Endothelial cell of umbilical vein (primary cell): ENCODE measurements around the gene CMTM4. TPM values are rescaled to one million over a fixed set of nuclear protein-coding genes. Genes with fewer than 3 reads are reported as not detected.

Source experiments
- BruUV-seq: library from RNA; stranded (reverse); fragments of 400-500 nt; replicated peaks from 2 replicates; lab custom pipeline; 2021; lab: Mats Ljungman, UMichigan
- CTCF ChIA-PET: fragments of 300-600, 350-600 bp; sonication (Branson Sonifier 250); formaldehyde crosslinking; loops from one replicate; lab custom pipeline; 2021; ENCODE audit warnings: antibody characterized with exemption, inconsistent platforms; lab: Charles Lee
- POLR2A ChIA-PET: fragments of 300-600, 350-600 bp; sonication (Branson Sonifier 250); formaldehyde crosslinking; loops from one replicate; lab custom pipeline; 2021; ENCODE audit warnings: antibody characterized with exemption, inconsistent platforms; lab: Charles Lee
- DNase-seq: peaks from one replicate; pipeline ENCODE4 v3.0.0-alpha.2; 2011; ENCODE audit warnings: low read depth, low spot score
- FAIRE-seq: peaks from 2 replicates; lab custom pipeline; 2011; peaks lifted over from hg19 to GRCh38; lab: Jason Lieb, UNC
- H2AFZ ChIP-seq: 2 replicates; pipeline ENCODE4 v1.6.0; 2012; ENCODE audit warnings: low read depth, low read length, control low read depth, inconsistent platforms
- H3K27ac ChIP-seq: 2 replicates; pipeline ENCODE4 v1.5.1; 2011; ENCODE audit warnings: low read depth, mild to moderate bottlenecking, control low read depth, low read length, moderate library complexity; ENCODE audit not compliant: insufficient read depth
- H3K27me3 ChIP-seq, 2 experiments: 2 replicates each; pipeline versions ENCODE4 v1.6.0 to v1.6.1; 2011; ENCODE audit warnings: low read length in 2 of 2, mixed read lengths in 1 of 2; ENCODE audit not compliant: control insufficient read depth in 2 of 2, insufficient read depth in 2 of 2
- H3K36me3 ChIP-seq, 2 experiments: 2 replicates in 1 of 2; 3 replicates in 1 of 2; pipeline ENCODE4 v1.5.1; 2011; ENCODE audit warnings: low read length in 2 of 2, mild to moderate bottlenecking in 1 of 2, moderate library complexity in 1 of 2; ENCODE audit not compliant: control insufficient read depth in 2 of 2, insufficient read depth in 2 of 2; ENCODE audit errors: extremely low read depth in 1 of 2
- H3K4me1 ChIP-seq: 3 replicates; pipeline ENCODE4 v1.5.1; 2011; ENCODE audit warnings: mild to moderate bottlenecking, low read length; ENCODE audit not compliant: control insufficient read depth, insufficient read depth; ENCODE audit errors: extremely low read depth
- H3K4me2 ChIP-seq: 2 replicates; pipeline ENCODE4 v1.6.1; 2011; ENCODE audit warnings: low read length, control low read depth, mixed read lengths; ENCODE audit not compliant: insufficient read depth
- H3K4me3 ChIP-seq, 3 experiments: fragments of 200-600 bp in 1 of 3; sonication (generic), shearing (Covaris generic) in 1 of 3; replicated peaks in 1 of 3; 2 replicates each; pipeline ENCODE4 v1.5.1; 2011 to 2016; ENCODE audit warnings: control low read depth in 3 of 3, low read length in 3 of 3, mild to moderate bottlenecking in 2 of 3, inconsistent platforms in 1 of 3, low read depth in 1 of 3, moderate library complexity in 1 of 3; ENCODE audit not compliant: insufficient read depth in 1 of 3
- H3K79me2 ChIP-seq: 2 replicates; pipeline ENCODE4 v1.6.0; 2012; ENCODE audit warnings: low read length, inconsistent platforms; ENCODE audit not compliant: control insufficient read depth, insufficient read depth
- H3K9ac ChIP-seq: replicated peaks from 2 replicates; pipeline ENCODE3; 2011; ENCODE audit warnings: low read length, control low read depth; ENCODE audit not compliant: insufficient read depth; ENCODE audit errors: extremely low read depth
- H3K9me1 ChIP-seq: replicated peaks from 3 replicates; pipeline ENCODE4 v1.6.0; 2011; ENCODE audit warnings: mild to moderate bottlenecking, low read length; ENCODE audit not compliant: control insufficient read depth, insufficient read depth; ENCODE audit errors: extremely low read depth
- H3K9me3 ChIP-seq: replicated peaks from 2 replicates; pipeline ENCODE4 v1.5.1; 2012; ENCODE audit warnings: low read length, inconsistent platforms; ENCODE audit not compliant: control insufficient read depth, insufficient read depth
- H4K20me1 ChIP-seq: replicated peaks from 2 replicates; pipeline ENCODE3; 2011; ENCODE audit warnings: mild to moderate bottlenecking, low read length; ENCODE audit not compliant: control insufficient read depth, insufficient read depth; ENCODE audit errors: extremely low read depth
- CTCF ChIP-seq, 2 donors: IDR thresholded peaks; 1 replicate in 1 of 2; 2 replicates in 1 of 2; pipeline ENCODE4 v1.5.1; 2011; ENCODE audit warnings: low read length in 2 of 2, mild to moderate bottlenecking in 2 of 2, moderate library complexity in 2 of 2, control low read depth in 1 of 2, inconsistent platforms in 1 of 2, low read depth in 1 of 2; ENCODE audit not compliant: insufficient read depth in 1 of 2; ENCODE audit errors: extremely low read depth in 1 of 2
- EZH2 ChIP-seq: IDR thresholded peaks from 2 replicates; pipeline ENCODE4 v1.6.1; 2012; ENCODE audit warnings: borderline replicate concordance, low read depth, mild to moderate bottlenecking, moderate library complexity, low read length, inconsistent platforms; ENCODE audit not compliant: severe bottlenecking
- GATA2 ChIP-seq: IDR thresholded peaks from 2 replicates; pipeline ENCODE4 v1.7.0; 2011; ENCODE audit warnings: low read depth, mild to moderate bottlenecking, moderate library complexity, mixed read lengths, low read length; ENCODE audit not compliant: insufficient read length, insufficient read depth
- JUN ChIP-seq: IDR thresholded peaks from 2 replicates; pipeline ENCODE4 v1.6.1; 2011; ENCODE audit warnings: borderline replicate concordance, low read depth; ENCODE audit not compliant: insufficient read length, insufficient read depth
- POLR2A ChIP-seq: IDR thresholded peaks from 2 replicates; pipeline ENCODE4 v1.6.1; 2012; ENCODE audit warnings: low read depth, mild to moderate bottlenecking, control low read depth, low read length
- dilution Hi-C: fragments of 300-500 bp; cut with MboI; formaldehyde crosslinking; loops from one replicate; pipeline ENCODE4 v1.15.0; 2019; ENCODE audit warnings: low sequenced_read_pairs; ENCODE audit not compliant: extremely low pct_ligation_motif_present
- intact Hi-C: fragments of 100-400 bp; cut with micrococcal nuclease; formaldehyde crosslinking; loops from one replicate; pipeline ENCODE4 v1.10.0; 2022
- polyA plus RNA-seq, 4 experiments: library from polyadenylated mRNA; depleted of rRNA in 3 of 4; stranded (reverse) in 3 of 4; unstranded in 1 of 4; fragments of >200 nt; gene quantifications; 2 replicates each; pipeline versions ENCODE4 v1.2.1 to v1.2.3, GENCODE V29; 2011 to 2012; ENCODE audit warnings: missing spikeins in 1 of 4
- total RNA-seq: library from RNA; stranded (reverse); gene quantifications from 2 replicates; pipeline ENCODE4 v1.2.3, GENCODE V29; 2021

Gene CMTM4
- total and polyA plus RNA-seq, 2 donors (not counting 3 experiments of a cell fraction or from before 2014, with no cell fraction given) = 9.0 to 10.7 TPM

- Histone ChIP-seq H3K4me3 (no peak overlapping the region), H3K9me3 (no peaks in the 10 kb centered on the region), H3K9ac (no peak overlapping the region), H2AFZ (no peak overlapping the region), H3K27ac (no peak overlapping the region), H3K27me3 (no peaks in the 10 kb centered on the region), H3K9me1 (no peaks in the 10 kb centered on the region), H3K36me3 (peaks cover 20 to 33% of the 10 kb centered on the region in 2 experiments), H3K79me2 (peaks cover under 1% of the 10 kb centered on the region), H3K4me1 (peaks cover 16% of the 10 kb centered on the region), H3K4me2 (no peak overlapping the region), H4K20me1 (no peaks in the 10 kb centered on the region)
- DNase-seq = no peak
- intact Hi-C loops (no loop called here), dilution Hi-C loops (no loop called here)
- CTCF ChIA-PET = interaction anchor here (1.0 to 1.4 kb wide), 2 partner anchors 37 to 254 kb away, joined by 3 read pairs; no protein-coding TSS in a partner anchor
- no peak for FAIRE-seq
- POLR2A ChIA-PET = no interaction called here
- BruUV-seq = no TSS peak
- TF ChIP-seq GATA2 (no peak), JUN (no peak), POLR2A (no peak)
Observed at GRCh38 chr16:66614161-66614802, 82.3 kb downstream of the CMTM4 start.

GRCh38 chr16:66612422-66612821 lies 84.1 kb downstream of the CMTM4 start:
- intact Hi-C loops = no loop called here

More at GRCh38 chr16:66612422-66612821, 84.1 kb downstream of the CMTM4 start:
- CTCF ChIA-PET = interaction anchor here (6.3 kb wide), 1 partner anchor 256 kb away, joined by 171 read pairs; no protein-coding TSS in a partner anchor
- Histone ChIP-seq H3K27me3 (no peaks in the 10 kb centered on the region), H4K20me1 (no peaks in the 10 kb centered on the region), H3K9me3 (no peaks in the 10 kb centered on the region), H3K9me1 (no peaks in the 10 kb centered on the region), H3K4me2 (no peak overlapping the region), H2AFZ (no peak overlapping the region), H3K27ac (no peak overlapping the region), H3K4me3 (no peak overlapping the region), H3K36me3 (peaks cover 20 to 38% of the 10 kb centered on the region in 2 experiments), H3K9ac (no peak overlapping the region), H3K4me1 (peaks cover 4% of the 10 kb centered on the region), H3K79me2 (peaks cover 10% of the 10 kb centered on the region)
- dilution Hi-C loops = no loop called here
- FAIRE-seq (no peak), DNase-seq (no peak)
- POLR2A ChIA-PET = no interaction called here
- BruUV-seq = no TSS peak
- TF ChIP-seq JUN (no peak), EZH2 (no peak), CTCF (IDR thresholded peaks at IDR 0.05; ENCODE audit: extremely low read depth in 1 of 2, insufficient read depth in 1 of 2, low read depth in 1 of 2, low read length in 2 of 2) (no peak), GATA2 (no peak)
